Activated naive CD8-positive, alpha-beta T cell (primary cell): ENCODE results near the gene DPF1.
"Not testable (repeated sequence)": the region's sequence is repeated elsewhere in the genome, so short reads cannot be mapped to it uniquely, and the experiment has no call there.

Experiments
- H3K27ac Mint-ChIP-seq: one replicate; pipeline ENCODE4 v1.8.0; 2021; ENCODE audit warnings: mixed read lengths
- H3K27me3 Mint-ChIP-seq: one replicate; pipeline ENCODE4 v1.8.0; 2021; ENCODE audit warnings: mixed read lengths
- H3K36me3 Mint-ChIP-seq: one replicate; pipeline ENCODE4 v1.8.0; 2021; ENCODE audit warnings: mixed read lengths
- H3K4me1 Mint-ChIP-seq: one replicate; pipeline ENCODE4 v1.8.0; 2021; ENCODE audit warnings: low read depth, mixed read lengths
- H3K4me3 Mint-ChIP-seq: one replicate; pipeline ENCODE4 v1.8.0; 2021; ENCODE audit warnings: mild to moderate bottlenecking, mixed read lengths
- H3K9me3 Mint-ChIP-seq: one replicate; pipeline ENCODE4 v1.8.0; 2021; ENCODE audit warnings: low read depth, mixed read lengths

The DPF1 gene

GRCh38 chr19:38224014-38224862 lies at the start of gene DPF1:
DPF1 (minus strand) TSS chr19:38224222; CDS start chr19:38224142, 80 bp downstream.
- peaks cover 22% of the 10 kb centered on the region for H3K4me1 Mint-ChIP-seq
- H3K36me3 Mint-ChIP-seq = no peaks in the 10 kb centered on the region
- no peaks in the 10 kb centered on the region for H3K9me3 Mint-ChIP-seq
- H3K4me3 Mint-ChIP-seq = peak within 1 kb of the TSS; percentile 81
- H3K27ac Mint-ChIP-seq = no peak within 1 kb of the TSS
- peaks cover 30% of the 10 kb centered on the region for H3K27me3 Mint-ChIP-seq

GRCh38 chr19:38273499-38273898 lies 49.5 kb upstream of the DPF1 start:
- H3K36me3 Mint-ChIP-seq = no peaks in the 10 kb centered on the region
- no peak overlapping the region for H3K4me3 Mint-ChIP-seq
- no peaks in the 10 kb centered on the region for H3K9me3 Mint-ChIP-seq
- H3K27ac Mint-ChIP-seq = no peak overlapping the region
- no peaks in the 10 kb centered on the region for H3K27me3 Mint-ChIP-seq
- H3K4me1 Mint-ChIP-seq = peaks cover 6% of the 10 kb centered on the region

GRCh38 chr19:38270587-38271167 lies 46.7 kb upstream of the DPF1 start:
- Mint-ChIP-seq H3K4me1 (peaks cover 24% of the 10 kb centered on the region), H3K27ac (no peak overlapping the region), H3K36me3 (no peaks in the 10 kb centered on the region), H3K27me3 (no peaks in the 10 kb centered on the region), H3K9me3 (no peaks in the 10 kb centered on the region), H3K4me3 (no peak overlapping the region)

GRCh38 chr19:38268539-38268938 lies 44.5 kb upstream of the DPF1 start:
- Mint-ChIP-seq H3K4me3 (no peak overlapping the region), H3K36me3 (no peaks in the 10 kb centered on the region), H3K27me3 (no peaks in the 10 kb centered on the region), H3K9me3 (no peaks in the 10 kb centered on the region), H3K4me1 (peaks cover 38% of the 10 kb centered on the region), H3K27ac (no peak overlapping the region)

GRCh38 chr19:38267761-38268483 lies 43.9 kb upstream of the DPF1 start:
- peaks cover 41% of the 10 kb centered on the region for H3K4me1 Mint-ChIP-seq

GRCh38 chr19:38266981-38267597 lies 43.1 kb upstream of the DPF1 start:
- Mint-ChIP-seq H3K9me3 (no peaks in the 10 kb centered on the region), H3K27me3 (no peaks in the 10 kb centered on the region), H3K4me1 (peaks cover 42% of the 10 kb centered on the region), H3K27ac (no peak overlapping the region), H3K4me3 (peak overlapping the region; percentile 10), H3K36me3 (no peaks in the 10 kb centered on the region)

More at GRCh38 chr19:38267761-38268483, 43.9 kb upstream of the DPF1 start:
- Mint-ChIP-seq H3K27me3 (no peaks in the 10 kb centered on the region), H3K27ac (no peak overlapping the region), H3K9me3 (no peaks in the 10 kb centered on the region), H3K36me3 (no peaks in the 10 kb centered on the region), H3K4me3 (no peak overlapping the region)

- no peaks in the 10 kb centered on the region for H3K9me3 Mint-ChIP-seq
- peak overlapping the region; percentile 85 for H3K4me3 Mint-ChIP-seq
- H3K27me3 Mint-ChIP-seq = no peaks in the 10 kb centered on the region
- peaks cover 42% of the 10 kb centered on the region for H3K4me1 Mint-ChIP-seq
- no peaks in the 10 kb centered on the region for H3K36me3 Mint-ChIP-seq
- peak overlapping the region; percentile 73 for H3K27ac Mint-ChIP-seq
Observed at GRCh38 chr19:38265921-38266429, 42.0 kb upstream of the DPF1 start.

- no peaks in the 10 kb centered on the region for H3K9me3 Mint-ChIP-seq
- peak overlapping the region; percentile 73 for H3K27ac Mint-ChIP-seq
- peaks cover 41% of the 10 kb centered on the region for H3K4me1 Mint-ChIP-seq
Observed at GRCh38 chr19:38265213-38265861, 41.3 kb upstream of the DPF1 start.

GRCh38 chr19:38264486-38265212 lies 40.6 kb upstream of the DPF1 start, which contains the start of gene SPINT2:
SPINT2 (plus strand) TSS chr19:38264573; CDS start chr19:38264893, 320 bp downstream.
- Mint-ChIP-seq H3K27me3 (no peaks in the 10 kb centered on the region), H3K4me3 (peak within 1 kb of the TSS; percentile 87), H3K9me3 (no peaks in the 10 kb centered on the region), H3K27ac (peak within 1 kb of the TSS; percentile 86), H3K36me3 (no peaks in the 10 kb centered on the region), H3K4me1 (peaks cover 38% of the 10 kb centered on the region)

More at GRCh38 chr19:38265213-38265861, 41.3 kb upstream of the DPF1 start:
- Mint-ChIP-seq H3K36me3 (no peaks in the 10 kb centered on the region), H3K4me3 (peak overlapping the region; percentile 85), H3K27me3 (no peaks in the 10 kb centered on the region)

GRCh38 chr19:38263689-38264485 lies 39.9 kb upstream of the DPF1 start:
- H3K27ac Mint-ChIP-seq = peak overlapping the region; percentile 86
- H3K4me1 Mint-ChIP-seq = peaks cover 38% of the 10 kb centered on the region
- peaks cover 3% of the 10 kb centered on the region for H3K27me3 Mint-ChIP-seq
- H3K36me3 Mint-ChIP-seq = no peaks in the 10 kb centered on the region
- H3K4me3 Mint-ChIP-seq = peak overlapping the region; percentile 87
- H3K9me3 Mint-ChIP-seq = no peaks in the 10 kb centered on the region

GRCh38 chr19:38262585-38263268 lies 38.7 kb upstream of the DPF1 start:
- no peaks in the 10 kb centered on the region for H3K9me3 Mint-ChIP-seq
- H3K4me3 Mint-ChIP-seq = no peak overlapping the region
- H3K36me3 Mint-ChIP-seq = no peaks in the 10 kb centered on the region
- H3K27ac Mint-ChIP-seq = no peak overlapping the region
- H3K4me1 Mint-ChIP-seq = peaks cover 34% of the 10 kb centered on the region
- H3K27me3 Mint-ChIP-seq = peaks cover 5% of the 10 kb centered on the region

GRCh38 chr19:38261942-38262341 lies 37.9 kb upstream of the DPF1 start:
- H3K36me3 Mint-ChIP-seq, H3K4me3 Mint-ChIP-seq, H3K27ac Mint-ChIP-seq, H3K9me3 Mint-ChIP-seq, H3K27me3 Mint-ChIP-seq: not testable (repeated sequence)
- H3K4me1 Mint-ChIP-seq = peaks cover 27% of the 10 kb centered on the region
